Measurements from ENCODE around the gene RPS15A. TPM values are rescaled to one million over a fixed set of nuclear protein-coding genes. Genes with fewer than 3 reads are reported as not detected.
A peak's percentile ranks its signal among the peaks of the same experiment; 100 is the strongest.

Gene RPS15A
- total RNA-seq, 1 donor from 2014 or later, result 2,443 TPM

DNA sequence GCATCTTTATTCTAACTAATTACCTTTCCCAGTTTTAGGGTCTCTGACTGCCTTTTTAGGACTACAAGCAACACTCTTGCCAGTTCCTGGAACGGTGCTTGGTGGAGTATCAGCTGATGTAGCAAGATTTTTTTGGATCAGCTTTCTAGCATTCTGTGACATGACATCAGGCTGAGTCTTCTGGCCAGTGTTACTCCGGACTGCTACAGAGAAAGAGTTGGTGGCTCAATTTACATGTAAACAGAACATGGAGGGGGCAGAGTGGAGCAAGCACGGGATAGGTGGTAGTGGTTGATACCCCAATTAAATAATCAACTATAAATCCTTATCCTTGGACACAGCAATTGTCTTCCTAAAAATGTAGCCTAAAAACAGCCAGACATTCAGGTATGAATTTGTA is 21.8 kb upstream of the RPS15A start:
- H3K9me3 Mint-ChIP-seq, result no peaks in the 10 kb centered on the region
- no peak overlapping the region for H3K4me3 Mint-ChIP-seq
- intact Hi-C loops (cut with micrococcal nuclease), result no loop called here
- no peaks in the 10 kb centered on the region for H3K4me1 Mint-ChIP-seq
- no peak overlapping the region for H3K27ac Mint-ChIP-seq
- POLR2A ChIA-PET, result no interaction called here
- no peak for DNase-seq
- CTCF ChIA-PET, result no interaction called here
- ATAC-seq (ENCODE audit: low read depth), result no peak
- peaks cover 79% of the 10 kb centered on the region for H3K36me3 Mint-ChIP-seq (ENCODE audit: low read depth)
- no peaks in the 10 kb centered on the region for H3K27me3 Mint-ChIP-seq
- TF ChIP-seq, protein P1, sequence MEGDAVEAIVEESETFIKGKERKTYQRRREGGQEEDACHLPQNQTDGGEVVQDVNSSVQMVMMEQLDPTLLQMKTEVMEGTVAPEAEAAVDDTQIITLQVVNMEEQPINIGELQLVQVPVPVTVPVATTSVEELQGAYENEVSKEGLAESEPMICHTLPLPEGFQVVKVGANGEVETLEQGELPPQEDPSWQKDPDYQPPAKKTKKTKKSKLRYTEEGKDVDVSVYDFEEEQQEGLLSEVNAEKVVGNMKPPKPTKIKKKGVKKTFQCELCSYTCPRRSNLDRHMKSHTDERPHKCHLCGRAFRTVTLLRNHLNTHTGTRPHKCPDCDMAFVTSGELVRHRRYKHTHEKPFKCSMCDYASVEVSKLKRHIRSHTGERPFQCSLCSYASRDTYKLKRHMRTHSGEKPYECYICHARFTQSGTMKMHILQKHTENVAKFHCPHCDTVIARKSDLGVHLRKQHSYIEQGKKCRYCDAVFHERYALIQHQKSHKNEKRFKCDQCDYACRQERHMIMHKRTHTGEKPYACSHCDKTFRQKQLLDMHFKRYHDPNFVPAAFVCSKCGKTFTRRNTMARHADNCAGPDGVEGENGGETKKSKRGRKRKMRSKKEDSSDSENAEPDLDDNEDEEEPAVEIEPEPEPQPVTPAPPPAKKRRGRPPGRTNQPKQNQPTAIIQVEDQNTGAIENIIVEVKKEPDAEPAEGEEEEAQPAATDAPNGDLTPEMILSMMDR (IDR thresholded peaks at IDR 0.05), result no peak

DNA sequence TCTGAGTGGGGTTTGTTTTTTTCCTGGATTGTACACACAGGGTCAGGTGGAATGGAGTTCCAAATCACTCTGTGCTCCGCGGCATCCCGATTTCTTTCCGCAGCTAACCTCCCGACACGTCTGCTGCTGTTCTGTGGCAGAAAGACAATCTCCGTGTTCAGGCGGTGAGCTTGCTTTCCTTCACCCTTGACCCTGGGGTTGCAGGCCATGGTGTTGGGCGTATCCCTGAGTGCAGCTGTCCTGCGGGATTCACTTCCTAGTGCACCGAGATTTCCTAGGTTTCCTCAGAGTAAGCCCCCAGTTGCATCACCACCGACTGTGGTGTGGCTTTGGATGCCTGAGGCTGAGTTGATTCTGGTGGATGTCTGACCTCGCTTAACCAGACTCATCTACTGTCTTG is 19.0 kb upstream of the RPS15A start:
- Mint-ChIP-seq H3K36me3 (ENCODE audit: low read depth) (peaks cover 64% of the 10 kb centered on the region), H3K4me1 (peaks cover 1% of the 10 kb centered on the region), H3K9me3 (no peaks in the 10 kb centered on the region), H3K27me3 (no peaks in the 10 kb centered on the region), H3K4me3 (no peak overlapping the region), H3K27ac (no peak overlapping the region)
- intact Hi-C loops (cut with micrococcal nuclease), result loop anchor here (10.0 kb wide), 1 partner anchor 46 kb away; no protein-coding TSS in a partner anchor
- DNase-seq (no peak), ATAC-seq (ENCODE audit: low read depth) (no peak)
- ChIA-PET CTCF (interaction anchor here (2.0 kb wide), 1 partner anchor 8 kb away, joined by 6 read pairs; the partner anchor contains the start of gene ARL6IP1), POLR2A (interaction anchor here (0.7 kb wide), 1 partner anchor 1431 kb away, joined by 5 read pairs; no protein-coding TSS in a partner anchor)
- TF ChIP-seq, protein P1 (IDR thresholded peaks at IDR 0.05), result no peak

DNA sequence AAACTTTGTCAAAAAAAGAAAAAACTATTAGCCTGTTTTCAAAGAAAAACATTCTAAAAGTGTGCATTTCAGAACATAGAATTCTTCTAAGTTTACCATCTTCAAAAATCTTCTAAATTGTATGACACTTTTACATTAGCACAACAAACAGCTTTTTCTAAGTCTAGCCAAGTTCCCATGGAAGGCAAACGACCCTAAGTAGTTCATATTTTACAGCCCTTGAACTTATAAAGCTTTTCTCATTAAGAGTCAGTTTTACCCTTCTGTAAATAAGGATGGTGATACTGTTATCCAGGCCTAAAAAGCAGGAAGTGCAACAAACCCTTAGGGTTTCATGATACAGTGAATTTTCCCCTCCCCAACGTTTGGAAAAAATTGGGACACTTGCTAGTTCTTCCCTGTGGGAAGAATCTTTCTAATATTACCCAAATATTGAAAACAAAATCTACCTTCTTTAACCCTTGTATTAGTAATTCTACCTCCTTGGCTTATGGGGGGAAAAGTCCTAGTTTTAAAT is 15.2 kb upstream of the RPS15A start:
- Mint-ChIP-seq H3K9me3 (no peaks in the 10 kb centered on the region), H3K27ac (no peak overlapping the region), H3K27me3 (no peaks in the 10 kb centered on the region), H3K4me1 (peaks cover 22% of the 10 kb centered on the region), H3K36me3 (ENCODE audit: low read depth) (peaks cover 50% of the 10 kb centered on the region), H3K4me3 (no peak overlapping the region)
- intact Hi-C loops (cut with micrococcal nuclease), result loop anchor here (10.0 kb wide), 1 partner anchor 49 kb away; no protein-coding TSS in a partner anchor
- TF ChIP-seq, protein P1 (IDR thresholded peaks at IDR 0.05), result no peak
- POLR2A ChIA-PET, result no interaction called here
- DNase-seq, result no peak
- no peak for ATAC-seq (ENCODE audit: low read depth)
- CTCF ChIA-PET, result interaction anchor here (1.7 kb wide), 1 partner anchor 162 kb away, joined by 4 read pairs; no protein-coding TSS in a partner anchor

DNA sequence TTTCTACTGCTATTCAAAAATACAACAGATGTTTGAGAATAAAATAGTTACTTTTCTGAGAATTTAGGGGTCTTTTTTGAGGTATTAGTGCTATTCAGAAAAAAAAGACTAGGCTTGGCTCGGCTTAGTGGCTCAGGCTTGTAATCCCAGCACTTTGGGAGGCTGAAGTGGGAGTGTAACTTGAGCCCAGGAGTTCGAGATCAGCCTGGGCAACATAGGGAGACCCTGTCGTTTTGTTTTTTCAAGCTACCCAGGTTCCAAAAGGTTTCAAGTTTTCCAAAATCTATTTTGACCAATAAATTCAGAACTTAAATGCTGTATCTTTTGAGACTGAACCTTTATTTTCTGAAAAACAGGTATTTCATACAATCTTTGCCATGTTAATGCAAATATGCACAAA is 14.4 kb upstream of the RPS15A start:
- TF ChIP-seq, protein P1 (IDR thresholded peaks at IDR 0.05), result no peak
- Mint-ChIP-seq H3K27me3 (no peaks in the 10 kb centered on the region), H3K4me3 (no peak overlapping the region), H3K4me1 (peaks cover 30% of the 10 kb centered on the region), H3K9me3 (no peaks in the 10 kb centered on the region), H3K36me3 (ENCODE audit: low read depth) (peaks cover 42% of the 10 kb centered on the region), H3K27ac (peak overlapping the region; percentile 5)
- ChIA-PET POLR2A (interaction anchor here (0.9 to 1.4 kb wide), 3 partner anchors 13 to 18 kb away, joined by 3 to 4 read pairs (median 3); partner anchors contain the start of gene RPS15A), CTCF (interaction anchor here (1.7 to 3.4 kb wide), 2 partner anchors 14 to 163 kb away, joined by 4 to 31 read pairs; partner anchors contain the start of gene RPS15A)
- ATAC-seq (ENCODE audit: low read depth) (no peak), DNase-seq (no peak)
- intact Hi-C loops (cut with micrococcal nuclease), result loop anchor here (10.0 kb wide), 1 partner anchor 50 kb away; no protein-coding TSS in a partner anchor
